H9 (cell line): ENCODE measurements around the gene COL18A1. TPM values are rescaled to one million over a fixed set of nuclear protein-coding genes. Genes with fewer than 3 reads are reported as not detected.

Source experiments
- DNase-seq: peaks from one replicate; pipeline ENCODE4 v3.0.0-alpha.2; 2017
- H2AFZ ChIP-seq: one replicate; pipeline ENCODE4 v1.6.1; 2013; ENCODE audit warnings: mild to moderate bottlenecking, low read length, control low read depth, moderate library complexity
- H2AK5ac ChIP-seq: 2 replicates; pipeline ENCODE4 v1.6.1; 2013; ENCODE audit warnings: low read length, control low read depth, mixed read lengths; ENCODE audit not compliant: insufficient read length
- H2BK120ac ChIP-seq: one replicate; pipeline ENCODE4 v1.6.1; 2013; ENCODE audit warnings: low read depth, mild to moderate bottlenecking, low read length, control low read depth, inconsistent platforms; ENCODE audit not compliant: poor library complexity, severe bottlenecking
- H2BK12ac ChIP-seq: 2 replicates; pipeline ENCODE4 v1.6.1; 2013; ENCODE audit warnings: low read length, control low read depth, mixed read lengths, low read depth; ENCODE audit not compliant: insufficient read length
- H2BK15ac ChIP-seq: 2 replicates; pipeline ENCODE4 v1.6.1; 2013; ENCODE audit warnings: low read depth, low read length, control low read depth
- H2BK20ac ChIP-seq: one replicate; pipeline ENCODE4 v1.6.1; 2013; ENCODE audit warnings: low read depth, mild to moderate bottlenecking, low read length, control low read depth, inconsistent platforms; ENCODE audit not compliant: poor library complexity, severe bottlenecking
- H2BK5ac ChIP-seq: 2 replicates; pipeline ENCODE4 v1.6.1; 2013; ENCODE audit warnings: low read length, control low read depth, mixed read lengths; ENCODE audit not compliant: insufficient read length
- H3K14ac ChIP-seq: 2 replicates; pipeline ENCODE4 v1.6.1; 2013; ENCODE audit warnings: low read length, control low read depth; ENCODE audit not compliant: insufficient read depth
- H3K18ac ChIP-seq: 2 replicates; pipeline ENCODE4 v1.6.1; 2013; ENCODE audit warnings: low read depth, mild to moderate bottlenecking, mixed read lengths, low read length, control low read depth; ENCODE audit not compliant: insufficient read length
- H3K23ac ChIP-seq: 2 replicates; pipeline ENCODE4 v1.6.1; 2013; ENCODE audit warnings: low read length, control low read depth, mixed read lengths, low read depth; ENCODE audit not compliant: insufficient read length
- H3K23me2 ChIP-seq: 2 replicates; pipeline ENCODE4 v1.6.1; 2013; ENCODE audit warnings: low read depth, mild to moderate bottlenecking, mixed read lengths, low read length, control low read depth; ENCODE audit not compliant: insufficient read length, poor library complexity, severe bottlenecking
- H3K27ac ChIP-seq: 2 replicates; pipeline ENCODE4 v1.5.1; 2013; ENCODE audit warnings: low read length, control low read depth, mixed read lengths, low read depth; ENCODE audit not compliant: insufficient read length
- H3K27me3 ChIP-seq: 2 replicates; pipeline ENCODE4 v1.6.1; 2013; ENCODE audit warnings: low read length, control low read depth, inconsistent platforms; ENCODE audit not compliant: insufficient read depth
- H3K4ac ChIP-seq: 2 replicates; pipeline ENCODE4 v1.6.1; 2013; ENCODE audit warnings: low read depth, mild to moderate bottlenecking, control low read depth, inconsistent platforms, low read length, moderate library complexity
- H3K4me1 ChIP-seq: 2 replicates; pipeline ENCODE4 v1.6.1; 2013; ENCODE audit warnings: low read length, control low read depth, inconsistent platforms; ENCODE audit not compliant: insufficient read depth
- H3K4me2 ChIP-seq: 2 replicates; pipeline ENCODE4 v1.6.1; 2013; ENCODE audit warnings: low read length, control low read depth, mixed read lengths; ENCODE audit not compliant: insufficient read length, insufficient read depth
- H3K56ac ChIP-seq: 2 replicates; pipeline ENCODE4 v1.6.1; 2013; ENCODE audit warnings: low read depth, mild to moderate bottlenecking, mixed read lengths, low read length, control low read depth; ENCODE audit not compliant: insufficient read length
- H3K79me1 ChIP-seq: 2 replicates; pipeline ENCODE4 v1.6.1; 2013; ENCODE audit warnings: low read depth, mild to moderate bottlenecking, moderate library complexity, low read length, control low read depth, inconsistent platforms; ENCODE audit not compliant: insufficient read depth, poor library complexity, severe bottlenecking
- H3K79me2 ChIP-seq: 2 replicates; pipeline ENCODE4 v1.6.1; 2013; ENCODE audit warnings: low read length, control low read depth, inconsistent platforms; ENCODE audit not compliant: insufficient read depth
- H3K9ac ChIP-seq: 2 replicates; pipeline ENCODE4 v1.6.1; 2013; ENCODE audit warnings: low read length, control low read depth, mixed read lengths; ENCODE audit not compliant: insufficient read length; ENCODE audit errors: extremely low read depth
- H3K9me3 ChIP-seq: one replicate; pipeline ENCODE4 v1.6.1; 2013; ENCODE audit warnings: low read depth, low read length, inconsistent platforms; ENCODE audit not compliant: control insufficient read depth
- H3T11ph ChIP-seq: one replicate; pipeline ENCODE4 v1.6.1; 2013; ENCODE audit warnings: mild to moderate bottlenecking, low read length, control low read depth, inconsistent platforms
- H4K20me1 ChIP-seq: one replicate; pipeline ENCODE4 v1.6.1; 2013; ENCODE audit not compliant: control insufficient read depth, insufficient read length, insufficient read depth
- H4K5ac ChIP-seq: 2 replicates; pipeline ENCODE4 v1.6.1; 2013; ENCODE audit warnings: low read depth, mild to moderate bottlenecking, mixed read lengths, low read length, control low read depth; ENCODE audit not compliant: insufficient read length
- H4K8ac ChIP-seq: replicated peaks from 2 replicates; pipeline ENCODE4 v1.6.1; 2013; ENCODE audit warnings: low read length, control low read depth, mixed read lengths, low read depth; ENCODE audit not compliant: insufficient read length
- H4K91ac ChIP-seq: 2 replicates; pipeline ENCODE4 v1.6.1; 2013; ENCODE audit warnings: low read depth, mild to moderate bottlenecking, moderate library complexity, mixed read lengths, low read length, control low read depth; ENCODE audit not compliant: insufficient read length
- H3K27ac Mint-ChIP-seq, 3 experiments: 2 replicates in 2 of 3; 3 replicates in 1 of 3; pipeline ENCODE4 v1.8.0; 2020 to 2021; ENCODE audit warnings: mixed read lengths in 3 of 3, mild to moderate bottlenecking in 1 of 3, moderate library complexity in 1 of 3
- H3K27me3 Mint-ChIP-seq: 2 replicates; pipeline ENCODE4 v1.8.0; 2021; ENCODE audit warnings: low read depth, mild to moderate bottlenecking, moderate library complexity, mixed read lengths
- H3K36me3 Mint-ChIP-seq, 3 experiments: 2 replicates in 2 of 3; 3 replicates in 1 of 3; pipeline ENCODE4 v1.8.0; 2020 to 2021; ENCODE audit warnings: low read depth in 3 of 3, mixed read lengths in 3 of 3; ENCODE audit not compliant: insufficient read depth in 1 of 3
- H3K4me1 Mint-ChIP-seq, 2 experiments: 2 replicates each; pipeline ENCODE4 v1.8.0; 2020; ENCODE audit warnings: mixed read lengths in 2 of 2
- H3K4me3 Mint-ChIP-seq, 2 experiments: 2 replicates in 1 of 2; 3 replicates in 1 of 2; pipeline ENCODE4 v1.8.0; 2020 to 2021; ENCODE audit warnings: mild to moderate bottlenecking in 2 of 2, mixed read lengths in 2 of 2, moderate library complexity in 1 of 2
- H3K9me3 Mint-ChIP-seq, 2 experiments: 2 replicates in 1 of 2; 3 replicates in 1 of 2; pipeline ENCODE4 v1.8.0; 2020; ENCODE audit warnings: mild to moderate bottlenecking in 2 of 2, mixed read lengths in 2 of 2, moderate library complexity in 1 of 2
- CTCF ChIP-seq: fragments of 200-600 bp; sonication (generic); conservative IDR thresholded peaks from 3 replicates; pipeline ENCODE4 v1.8.0; 2021; ENCODE audit warnings: antibody characterized with exemption, mild to moderate bottlenecking
- WGBS: extraction: QIAGEN DNeasy Blood & Tissue Kit; methylation state at CpG from one replicate; pipeline ENCODE4 v1.1.7; 2013; ENCODE audit warnings: missing lambda C conversion rate, low lambda C conversion rate, mixed read lengths; ENCODE audit not compliant: insufficient read length; ENCODE audit errors: extremely low coverage; 5-methylcytosine and 5-hydroxymethylcytosine counted together
- total RNA-seq: library from RNA; stranded (reverse); gene quantifications from 2 replicates; pipeline ENCODE4 v1.2.1, GENCODE V29; 2021

COL18A1 gene
- total RNA-seq, 1 experiment from 2014 or later, result 232 TPM

GRCh38 chr21:45450423-45451090, 45.6 kb downstream of the COL18A1 start:
- no peak overlapping the region for H3K9ac ChIP-seq
- WGBS, result no CpG with 5 or more reads among the region's 24 CpGs
- H3K27ac Mint-ChIP-seq, result 0 out of 7 replicates have a peak overlapping the region, but pooled peaks of 1 of the 3 experiments have one; percentile 82

More at GRCh38 chr21:45450423-45451090, 45.6 kb downstream of the COL18A1 start:
- H3K27me3 Mint-ChIP-seq, result no peaks in the 10 kb centered on the region
- Histone ChIP-seq H4K8ac (no peak overlapping the region), H3K4me1 (no peaks in the 10 kb centered on the region), H2BK15ac (no peak overlapping the region), H3K4me2 (no peak overlapping the region), H4K5ac (no peak overlapping the region), H2BK5ac (no peak overlapping the region), H3K23me2 (no peaks in the 10 kb centered on the region), H3K23ac (no peak overlapping the region), H2BK120ac (no peak overlapping the region), H3T11ph (no peak overlapping the region), H3K9me3 (no peaks in the 10 kb centered on the region), H3K27me3 (no peaks in the 10 kb centered on the region), H4K20me1 (no peaks in the 10 kb centered on the region), H2BK12ac (no peak overlapping the region), H3K79me2 (peaks cover 20% of the 10 kb centered on the region; the same call in 1 of the 2 replicates), H3K14ac (no peak overlapping the region), H3K56ac (no peak overlapping the region), H3K27ac (no peak overlapping the region), H3K4ac (no peak overlapping the region), H2AK5ac (no peak overlapping the region), H2AFZ (no peak overlapping the region), H4K91ac (no peak overlapping the region), H3K79me1 (no peaks in the 10 kb centered on the region), H2BK20ac (no peak overlapping the region), H3K18ac (no peak overlapping the region)
- H3K36me3 Mint-ChIP-seq, result peaks cover 13 to 30% (median 24%) of the 10 kb centered on the region in 3 experiments
- H3K4me3 Mint-ChIP-seq, result no peak overlapping the region
- peaks cover 9 to 19% of the 10 kb centered on the region in 2 experiments for H3K4me1 Mint-ChIP-seq
- no peak for DNase-seq
- no peak for TF ChIP-seq CTCF
- peaks cover 0 to 3% of the 10 kb centered on the region in 2 experiments; a peak in 4 of 5 replicates for H3K9me3 Mint-ChIP-seq
